IPS-18c (cell line): ENCODE data around the gene MRPL51.
A peak's percentile ranks its signal among the peaks of the same experiment; 100 is the strongest.
"Not testable (repeated sequence)": the region's sequence is repeated elsewhere in the genome, so short reads cannot be mapped to it uniquely, and the experiment has no call there.

Source experiments
- H3K4me3 ChIP-seq: 2 replicates; pipeline ENCODE4 v1.7.0; 2013; ENCODE audit warnings: low read depth, mild to moderate bottlenecking, low read length, moderate library complexity; ENCODE audit not compliant: insufficient read depth
- H3K9me3 ChIP-seq: one replicate; pipeline ENCODE4 v1.6.1; 2013; ENCODE audit warnings: mild to moderate bottlenecking, low read length, moderate library complexity; ENCODE audit not compliant: control insufficient read depth, insufficient read depth

The MRPL51 gene

GRCh38 chr12:6469609-6470374, 23.3 kb downstream of the MRPL51 start:
- Histone ChIP-seq H3K4me3 (peak overlapping the region; percentile 96), H3K9me3 (no peaks in the 10 kb centered on the region)

DNA sequence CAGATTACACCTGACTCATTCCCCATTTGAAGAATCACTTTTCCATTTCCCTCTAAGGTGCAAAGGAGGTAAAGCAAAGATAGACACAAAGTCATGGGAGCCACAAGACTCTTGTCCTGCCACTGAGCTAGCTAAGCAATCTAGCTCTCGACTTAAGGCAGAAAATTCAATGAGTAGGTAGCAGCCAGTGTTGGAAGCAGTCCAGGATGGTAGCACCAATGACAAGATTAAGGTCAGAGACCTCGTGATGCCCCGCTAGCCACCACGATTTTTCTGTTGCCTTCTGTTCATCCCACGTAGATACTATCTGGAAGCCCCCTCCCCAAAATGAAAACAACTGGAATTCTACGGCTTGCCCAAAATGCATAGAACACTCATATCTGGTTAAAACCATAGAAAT, 24.0 kb downstream of the MRPL51 start:
- Histone ChIP-seq H3K4me3 (peak overlapping the region; percentile 96; the same call in 1 of the 2 replicates), H3K9me3 (no peaks in the 10 kb centered on the region)

DNA sequence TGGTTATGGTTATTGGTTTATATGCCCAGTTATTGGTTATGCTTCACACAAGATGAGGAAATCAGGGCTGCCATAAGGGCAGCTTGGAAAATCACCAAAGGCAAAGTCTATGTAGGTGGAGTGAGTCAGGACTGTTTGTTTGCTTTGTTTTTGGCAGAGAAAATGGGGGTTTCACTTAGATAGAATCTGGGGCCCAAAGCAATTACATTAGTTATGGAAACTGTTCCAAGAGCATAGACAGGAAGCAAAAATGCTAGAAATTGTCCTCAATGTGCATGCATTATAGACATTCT, 24.8 kb downstream of the MRPL51 start:
- Histone ChIP-seq H3K9me3 (no peaks in the 10 kb centered on the region), H3K4me3 (no peak overlapping the region)

DNA sequence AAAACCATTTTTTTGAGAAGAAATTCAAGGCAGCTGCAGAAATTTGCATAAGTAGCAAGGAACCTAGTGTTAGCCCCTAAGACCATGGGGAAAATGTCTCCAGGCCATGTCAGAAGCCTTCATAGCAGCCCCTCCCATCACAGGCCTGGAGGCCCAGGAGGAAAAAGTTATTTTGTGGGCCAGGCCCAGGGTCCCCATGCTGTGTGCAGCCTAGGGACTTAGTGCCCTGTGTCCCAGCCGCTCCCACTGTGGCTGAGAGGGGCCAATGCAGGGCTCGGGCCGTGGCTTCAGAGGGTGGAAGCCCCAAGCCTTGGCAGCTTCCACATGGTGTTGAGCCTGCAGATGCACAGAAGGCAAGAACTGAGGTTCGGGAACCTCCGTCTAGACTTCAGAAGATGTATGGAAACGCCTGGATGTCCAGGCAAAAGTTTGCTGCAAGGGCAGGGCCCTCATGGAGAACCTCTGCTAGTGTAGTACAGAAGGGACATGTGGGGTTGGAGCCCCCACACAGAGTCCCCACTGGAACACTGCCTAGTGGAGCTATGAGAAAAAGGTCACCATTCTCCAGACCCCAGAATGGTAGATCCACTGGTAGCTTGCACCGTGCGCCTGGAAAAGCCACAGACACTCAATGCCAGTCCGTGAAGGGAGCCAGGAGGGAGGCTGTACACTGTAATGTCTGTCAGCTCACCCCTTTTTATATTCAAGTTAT, 25.3 kb downstream of the MRPL51 start:
- H3K4me3 ChIP-seq: not testable (repeated sequence)

GRCh38 chr12:6466751-6467150, 26.3 kb downstream of the MRPL51 start:
- not testable (repeated sequence) for H3K9me3 ChIP-seq, H3K4me3 ChIP-seq

More for the DNA sequence above, 25.3 kb downstream of the MRPL51 start:
- H3K9me3 ChIP-seq: not testable (repeated sequence)

DNA sequence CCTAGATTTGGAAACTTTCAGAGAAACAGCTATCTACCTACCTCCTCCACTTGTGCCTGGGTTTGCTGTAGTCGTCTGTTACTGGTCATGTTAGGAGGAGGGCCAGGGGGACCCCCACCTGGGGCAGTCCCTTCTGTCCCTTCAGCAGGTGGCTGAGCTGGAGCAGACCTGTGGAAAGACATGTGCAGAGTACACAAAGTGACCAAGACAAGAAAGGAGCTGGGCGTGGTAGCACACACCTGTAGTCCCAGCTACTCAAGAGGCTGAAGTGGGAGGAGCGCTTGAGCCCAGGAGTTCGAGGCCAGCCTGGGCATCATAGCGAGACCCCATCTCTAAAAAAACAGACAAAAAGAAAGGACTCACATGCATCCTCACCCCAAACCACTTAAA, 26.9 kb downstream of the MRPL51 start:
- Histone ChIP-seq H3K4me3 (no peak overlapping the region), H3K9me3 (no peaks in the 10 kb centered on the region)

DNA sequence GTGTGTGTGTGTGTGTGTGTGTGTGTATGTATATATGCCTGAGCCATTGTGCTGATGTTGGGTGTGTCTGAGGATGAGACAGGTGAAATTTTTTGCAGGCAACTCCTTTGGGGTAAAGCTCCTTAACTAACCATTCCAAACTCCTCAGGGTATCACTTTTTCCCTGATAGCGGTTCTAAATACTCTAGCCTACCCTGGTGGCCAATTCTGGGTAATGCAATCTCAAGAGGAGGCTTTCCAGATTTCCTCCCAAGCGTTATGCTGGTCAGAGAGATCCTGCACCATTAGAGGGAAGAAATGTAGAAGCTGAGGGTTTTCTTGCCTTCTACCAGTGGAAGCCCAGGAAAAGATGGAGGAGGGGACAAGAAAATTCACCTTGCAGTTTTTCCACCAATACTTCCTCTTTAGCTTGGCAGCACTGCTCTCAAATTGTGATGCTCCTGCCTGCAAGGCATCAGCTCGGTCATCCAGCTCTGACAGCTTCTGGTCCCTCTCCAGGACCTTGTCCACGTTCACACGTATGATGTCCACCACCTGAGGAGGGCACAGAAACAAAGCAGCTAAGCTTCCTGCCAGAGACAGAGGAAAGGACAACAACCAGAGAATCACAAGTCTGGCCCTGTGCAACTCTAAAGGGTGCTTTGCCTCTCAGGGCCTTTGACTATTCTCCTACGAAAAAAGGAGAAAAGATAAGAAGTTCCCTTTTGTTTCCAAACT, 27.4 kb downstream of the MRPL51 start:
- no peak overlapping the region for H3K4me3 ChIP-seq
- no peaks in the 10 kb centered on the region for H3K9me3 ChIP-seq

- H3K9me3 ChIP-seq: no peaks in the 10 kb centered on the region
- no peak overlapping the region for H3K4me3 ChIP-seq
Measured at GRCh38 chr12:6464531-6464930, 28.5 kb downstream of the MRPL51 start.

- H3K9me3 ChIP-seq: no peaks in the 10 kb centered on the region
Measured at GRCh38 chr12:6463858-6464257, 29.2 kb downstream of the MRPL51 start.

DNA sequence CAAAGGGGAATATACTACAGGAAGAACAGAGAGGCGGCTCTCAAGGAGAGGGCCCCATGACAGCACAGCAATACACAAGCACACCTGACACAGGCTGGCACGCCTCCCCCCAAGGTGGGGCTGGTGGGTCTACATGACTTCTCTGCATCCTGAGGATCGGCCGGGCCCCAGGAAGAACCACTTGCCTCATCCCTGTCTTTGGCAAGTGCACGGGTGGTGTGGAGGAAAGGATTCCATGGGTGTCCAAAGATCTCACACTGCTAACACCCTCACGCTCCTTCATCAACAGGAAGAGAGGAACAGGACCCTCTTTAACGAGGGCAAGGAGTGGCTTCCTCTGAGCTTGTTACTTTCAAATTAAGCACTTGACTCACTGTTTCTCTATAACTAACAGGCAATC, 29.8 kb downstream of the MRPL51 start:
- Histone ChIP-seq H3K9me3 (no peaks in the 10 kb centered on the region), H3K4me3 (no peak overlapping the region)

More at GRCh38 chr12:6463858-6464257, 29.2 kb downstream of the MRPL51 start:
- no peak overlapping the region for H3K4me3 ChIP-seq

GRCh38 chr12:6462234-6462995, 30.6 kb downstream of the MRPL51 start:
- no peaks in the 10 kb centered on the region for H3K9me3 ChIP-seq
- H3K4me3 ChIP-seq: no peak overlapping the region

DNA sequence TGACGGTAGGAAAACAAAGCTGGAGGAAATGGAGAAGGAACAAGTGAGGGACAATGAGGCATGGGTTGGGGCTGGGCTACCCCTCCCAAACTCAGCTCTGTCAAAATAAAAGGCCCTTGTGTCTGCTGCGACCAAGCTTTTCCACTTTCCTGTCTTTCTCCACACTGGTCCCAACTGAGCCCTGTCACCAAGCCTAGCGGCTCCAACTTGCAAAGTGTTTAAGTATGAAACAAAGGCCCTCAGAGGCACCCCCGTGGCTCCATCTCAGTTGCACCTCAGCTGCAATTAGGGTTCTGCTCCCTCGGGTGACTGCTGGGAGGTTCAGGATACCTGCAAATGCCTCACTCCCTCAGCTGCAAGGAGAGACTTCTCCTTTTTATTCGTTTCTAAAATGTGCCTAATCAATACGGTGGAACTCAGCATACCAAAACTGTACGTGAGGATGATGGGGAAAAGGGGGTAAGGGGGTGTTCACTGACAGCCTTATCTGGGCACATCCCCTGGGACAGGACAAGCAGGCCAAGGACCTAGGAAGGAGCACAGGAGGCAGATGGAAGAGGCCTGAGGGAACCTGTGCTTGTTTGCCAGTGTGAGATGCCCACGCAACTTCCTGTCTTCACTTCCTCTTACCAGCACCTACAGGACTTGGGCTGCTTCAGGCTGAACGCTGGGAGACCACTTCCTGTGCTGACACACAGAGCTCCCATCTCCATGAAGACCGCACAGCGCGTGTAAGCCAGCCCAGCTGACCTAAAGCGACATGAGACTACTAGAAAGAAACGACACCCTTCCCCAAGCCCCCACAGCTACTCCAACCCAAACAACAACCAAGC, 31.4 kb downstream of the MRPL51 start:
- H3K9me3 ChIP-seq: no peaks in the 10 kb centered on the region
- no peak overlapping the region for H3K4me3 ChIP-seq

DNA sequence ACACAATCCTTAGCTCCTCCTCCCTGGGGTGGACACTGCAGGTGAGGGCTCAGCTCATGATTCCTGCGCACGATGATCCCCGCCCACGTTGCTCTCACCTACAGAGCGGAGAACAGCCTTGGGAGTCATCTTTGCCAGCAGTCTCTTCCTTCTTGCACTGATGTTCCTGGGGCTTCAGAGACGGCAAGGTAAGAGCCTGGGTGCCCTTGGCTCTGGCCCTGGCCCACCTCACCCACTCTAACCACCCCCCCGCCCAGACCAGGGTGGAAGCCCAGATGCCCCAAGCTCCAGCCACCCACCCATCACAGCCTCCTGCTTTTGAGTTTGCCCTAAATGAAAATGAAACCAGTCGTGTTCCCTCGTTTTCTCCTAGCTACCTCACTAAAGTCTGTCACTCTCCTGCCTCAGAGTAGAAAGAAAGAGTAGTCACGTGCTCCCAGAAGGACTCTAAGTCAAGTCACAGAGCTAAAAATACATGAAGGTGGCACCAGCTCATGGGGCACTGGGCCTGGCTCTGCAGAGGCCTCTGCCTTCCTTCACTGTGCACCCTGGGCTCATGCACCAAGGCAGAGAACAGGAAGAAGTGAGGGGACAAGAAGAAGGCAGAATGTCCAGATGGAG, 32.2 kb downstream of the MRPL51 start:
- no peak overlapping the region for H3K4me3 ChIP-seq
- H3K9me3 ChIP-seq: no peaks in the 10 kb centered on the region

DNA sequence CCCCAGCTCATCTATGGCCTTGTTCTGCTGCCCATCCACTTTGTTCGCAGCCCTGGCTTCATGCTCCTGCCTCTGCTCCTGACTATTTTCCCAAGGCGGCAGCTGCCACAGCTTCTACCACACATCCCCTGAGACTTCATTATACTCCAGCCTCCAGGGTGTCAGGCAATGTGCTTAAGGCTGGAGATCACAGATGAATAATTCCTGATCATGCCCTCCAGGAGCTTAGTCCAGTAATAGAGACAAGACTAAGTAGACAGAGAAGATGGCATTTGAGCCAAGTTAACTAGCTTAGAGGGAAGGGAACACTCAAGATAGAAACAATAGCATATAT, 34.1 kb downstream of the MRPL51 start:
- Histone ChIP-seq H3K9me3 (no peaks in the 10 kb centered on the region), H3K4me3 (no peak overlapping the region)

- H3K4me3 ChIP-seq: no peak overlapping the region
Measured at GRCh38 chr12:6458281-6459003, 34.6 kb downstream of the MRPL51 start.

More at GRCh38 chr12:6458281-6459003, 34.6 kb downstream of the MRPL51 start:
- no peaks in the 10 kb centered on the region for H3K9me3 ChIP-seq
